NCI-H1092 treated with DMSO at 0.1 percent for 48 hours (cell line): ENCODE results near the gene GPR39.

Source experiments
- DNase-seq: peaks from one replicate; lab custom pipeline; 2025; lab: John Stamatoyannopoulos, UW

The GPR39 gene

DNA sequence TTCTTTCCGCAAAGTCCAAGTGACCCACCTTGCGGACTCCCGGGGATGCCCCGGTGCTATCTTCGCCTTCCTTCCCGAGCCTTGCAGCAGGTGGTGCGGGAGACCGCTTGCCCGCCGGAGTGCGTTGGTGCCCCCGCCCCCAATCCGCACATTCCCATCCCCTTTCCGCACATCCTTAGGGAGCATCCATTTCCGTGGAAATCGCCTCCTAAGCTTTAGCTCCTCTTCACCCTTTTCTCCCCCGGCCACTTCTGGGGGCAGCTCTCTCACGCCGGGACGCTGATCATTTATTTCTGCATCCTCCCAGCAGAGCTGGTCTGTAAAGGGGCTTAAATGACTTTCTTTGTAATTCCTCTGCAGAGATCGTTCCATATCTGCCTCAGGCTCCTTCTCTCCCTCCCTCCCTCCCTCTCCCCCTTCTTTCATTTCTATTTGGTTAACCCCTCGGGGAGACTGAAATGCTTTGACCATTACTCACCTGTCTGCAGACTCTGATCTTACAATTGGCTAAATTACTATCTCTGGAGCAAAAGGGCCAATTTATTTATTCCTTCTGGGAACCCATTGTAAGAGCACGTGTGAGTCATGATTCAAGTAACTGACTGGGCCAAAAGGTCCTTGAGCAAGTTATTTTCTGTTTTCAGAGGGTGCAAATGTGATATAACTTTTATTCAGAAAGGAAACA lies 254.7 kb downstream of the GPR39 start:
- no peak for DNase-seq

DNA sequence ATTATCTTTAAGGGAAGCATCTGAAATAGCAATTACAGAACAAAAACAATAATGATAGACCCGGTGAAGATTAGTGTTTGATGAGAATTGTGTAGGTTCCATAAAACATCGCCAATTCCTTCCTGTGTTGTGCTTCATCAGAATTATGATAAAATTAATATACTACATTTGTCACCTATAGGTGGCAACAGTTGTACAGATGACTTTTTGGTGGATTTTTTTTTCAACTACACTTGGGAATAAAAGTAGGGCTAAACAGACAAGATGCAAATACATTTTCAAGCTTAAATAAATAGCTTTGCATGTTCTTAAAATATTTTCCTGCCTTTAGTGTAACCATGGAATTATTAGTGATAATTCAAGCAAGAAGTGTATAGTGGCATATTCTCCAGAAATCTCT lies 260.4 kb downstream of the GPR39 start:
- DNase-seq, result no peak

DNA sequence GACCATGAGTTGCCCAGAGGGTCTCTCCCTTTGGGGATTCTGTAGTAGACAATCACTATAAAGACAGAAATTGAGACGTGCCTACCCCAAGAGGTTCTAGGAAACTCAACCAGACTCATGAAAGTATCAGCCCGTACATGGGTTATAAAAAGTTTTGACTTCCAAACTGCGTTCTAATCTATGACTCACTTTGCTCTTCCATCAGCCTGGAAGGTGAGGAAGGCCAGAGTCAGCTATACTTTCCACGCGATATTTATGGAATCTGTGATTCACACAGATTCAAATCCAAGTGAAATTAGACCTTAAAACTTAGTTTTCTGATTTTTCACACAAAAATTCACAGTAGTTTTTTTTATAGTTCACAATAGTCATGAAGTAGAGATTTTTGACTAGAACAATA lies 261.1 kb downstream of the GPR39 start:
- DNase-seq, result no peak

DNA sequence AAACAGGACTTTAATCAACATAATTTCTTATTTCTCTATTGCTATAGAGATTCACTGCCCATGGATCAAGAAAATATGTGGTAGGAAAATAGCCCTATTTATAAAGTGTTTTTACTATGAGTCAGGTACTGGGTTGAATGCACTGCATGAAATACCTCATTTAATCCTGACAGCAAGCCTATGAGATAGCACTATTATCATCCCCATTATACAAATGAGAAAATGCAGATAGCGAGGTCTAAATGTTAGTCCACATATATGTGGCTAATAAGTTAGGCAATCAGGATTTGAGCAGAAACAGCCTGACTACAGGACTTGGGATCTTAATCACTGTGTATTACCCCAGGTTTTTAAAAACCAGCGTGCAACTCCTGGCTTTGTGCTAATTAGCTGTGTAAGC lies 261.9 kb downstream of the GPR39 start:
- DNase-seq, result no peak

DNA sequence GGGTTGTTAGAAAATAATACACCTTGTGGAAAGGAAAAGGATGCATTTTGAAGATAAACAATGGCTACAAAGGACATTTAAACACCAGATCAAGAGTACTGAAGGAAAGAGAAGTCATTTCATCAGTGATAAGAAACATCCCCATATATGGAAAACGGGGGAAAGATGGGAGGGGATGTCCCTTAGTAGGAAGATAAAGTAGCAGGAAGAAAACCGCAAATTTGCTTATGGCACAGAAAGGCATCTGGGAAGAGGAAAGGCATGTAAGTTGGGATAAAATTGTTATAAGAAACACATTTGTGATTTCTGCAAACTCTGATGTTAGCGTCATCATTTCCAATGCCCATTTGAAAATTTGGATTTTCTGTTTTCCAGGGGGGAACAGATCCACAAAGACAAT lies 263.9 kb downstream of the GPR39 start:
- no peak for DNase-seq

DNA sequence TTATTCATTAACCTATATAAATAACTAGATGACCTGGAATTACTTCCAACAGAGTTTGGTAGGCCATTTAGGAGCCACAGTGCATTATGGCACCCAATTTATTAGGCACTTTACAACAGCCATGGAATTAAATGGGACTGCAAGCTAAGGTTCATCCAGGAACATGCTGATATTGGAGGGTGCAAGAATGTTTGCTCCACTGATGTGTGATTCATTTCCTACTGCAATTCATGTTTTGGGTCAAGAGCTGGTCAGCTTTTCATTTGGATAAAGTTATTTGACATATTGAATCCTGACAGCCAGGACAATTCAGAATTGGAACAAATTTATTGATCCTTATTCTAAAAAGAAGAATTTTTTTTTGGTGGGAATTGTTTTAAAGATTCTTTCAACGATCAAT lies 265.2 kb downstream of the GPR39 start:
- no peak for DNase-seq

DNA sequence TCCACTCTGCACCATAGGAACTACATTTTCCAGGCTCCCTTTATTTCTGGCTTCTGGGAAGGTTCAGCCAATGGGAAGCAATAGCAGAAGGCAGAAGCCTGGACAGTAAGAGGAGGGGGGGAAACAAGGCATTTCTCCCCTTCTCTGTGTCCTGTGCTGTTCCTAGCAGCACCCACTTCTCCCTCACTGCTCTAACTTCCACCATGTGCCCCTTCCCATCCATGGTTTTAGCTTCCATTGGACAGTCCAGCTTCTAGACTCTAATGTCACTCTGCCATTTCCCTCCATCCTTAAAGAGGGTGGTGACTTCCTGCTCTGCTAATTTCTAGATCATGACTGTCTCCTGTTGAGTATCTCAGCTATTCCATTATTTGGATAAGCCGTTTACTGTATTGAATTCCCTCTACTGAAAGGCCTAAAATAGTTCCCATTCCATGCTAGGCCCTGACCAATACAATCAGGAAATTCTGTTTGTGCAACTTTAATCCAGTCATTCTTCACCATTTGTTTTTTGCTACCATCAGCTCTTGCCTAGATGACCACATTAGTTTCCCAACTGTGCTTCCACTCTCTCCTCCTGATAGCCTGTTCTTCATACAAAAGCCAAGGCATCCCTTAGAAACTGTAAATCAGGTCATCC lies 274.2 kb downstream of the GPR39 start:
- DNase-seq, result no peak

DNA sequence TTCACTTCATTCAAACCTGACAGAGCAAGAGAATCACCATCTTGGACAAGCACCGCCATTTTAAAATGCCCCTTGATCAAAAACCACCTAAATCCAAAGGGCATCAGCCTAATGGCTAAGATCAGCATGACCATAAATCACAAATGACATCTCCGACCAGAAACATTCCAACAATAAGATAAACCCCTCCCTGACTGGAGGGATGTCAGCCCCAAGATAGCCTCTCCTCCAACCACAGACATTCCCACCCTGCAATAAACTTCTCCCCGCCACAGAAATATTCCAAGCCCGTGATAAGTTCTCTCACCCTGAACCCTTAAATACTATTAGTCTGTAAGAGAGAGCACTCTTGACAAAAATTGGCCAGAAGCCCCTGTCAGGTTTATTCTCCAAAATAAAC lies 275.0 kb downstream of the GPR39 start:
- DNase-seq, result no peak

DNA sequence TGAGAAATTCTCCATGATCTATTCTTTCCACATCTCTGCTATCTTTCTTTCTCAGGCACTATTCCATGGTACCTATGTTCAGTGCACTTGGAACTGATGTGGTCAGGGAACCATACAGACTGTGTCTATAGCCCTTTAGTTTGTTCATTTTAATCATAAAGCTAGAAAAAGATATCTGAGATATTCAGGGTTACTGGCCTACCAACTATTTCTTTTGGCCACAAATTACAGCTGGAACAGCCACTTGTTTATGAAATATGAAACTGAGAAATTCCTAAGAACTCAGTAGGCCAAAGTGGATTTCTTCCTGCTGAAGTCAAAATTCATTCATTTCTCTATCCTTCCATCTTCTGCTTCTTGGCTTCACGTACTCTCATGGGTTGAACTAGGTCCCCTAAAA lies 276.2 kb downstream of the GPR39 start:
- no peak for DNase-seq
